22Rv1 (cell line): ENCODE measurements around the gene ABCG4.
"Not testable (repeated sequence)": the region's sequence is repeated elsewhere in the genome, so short reads cannot be mapped to it uniquely, and the experiment has no call there.

Source experiments
- CTCF ChIP-seq: fragments of 450-650 bp; IDR thresholded peaks from 2 replicates; pipeline ENCODE4 v1.5.1; 2017; ENCODE audit warnings: mild to moderate bottlenecking
- ZFX ChIP-seq: fragments of 450-650 bp; IDR thresholded peaks from 2 replicates; pipeline ENCODE4 v1.6.1; 2017; ENCODE audit warnings: antibody characterized with exemption, borderline replicate concordance

GRCh38 chr11:119139276-119139675 lies 9.6 kb upstream of the ABCG4 start:
- TF ChIP-seq CTCF, ZFX: not testable (repeated sequence)
